ENCODE measurements around the gene GAB4.
"Not testable (repeated sequence)": the region's sequence is repeated elsewhere in the genome, so short reads cannot be mapped to it uniquely, and the experiment has no call there.

Gene GAB4, protein sequence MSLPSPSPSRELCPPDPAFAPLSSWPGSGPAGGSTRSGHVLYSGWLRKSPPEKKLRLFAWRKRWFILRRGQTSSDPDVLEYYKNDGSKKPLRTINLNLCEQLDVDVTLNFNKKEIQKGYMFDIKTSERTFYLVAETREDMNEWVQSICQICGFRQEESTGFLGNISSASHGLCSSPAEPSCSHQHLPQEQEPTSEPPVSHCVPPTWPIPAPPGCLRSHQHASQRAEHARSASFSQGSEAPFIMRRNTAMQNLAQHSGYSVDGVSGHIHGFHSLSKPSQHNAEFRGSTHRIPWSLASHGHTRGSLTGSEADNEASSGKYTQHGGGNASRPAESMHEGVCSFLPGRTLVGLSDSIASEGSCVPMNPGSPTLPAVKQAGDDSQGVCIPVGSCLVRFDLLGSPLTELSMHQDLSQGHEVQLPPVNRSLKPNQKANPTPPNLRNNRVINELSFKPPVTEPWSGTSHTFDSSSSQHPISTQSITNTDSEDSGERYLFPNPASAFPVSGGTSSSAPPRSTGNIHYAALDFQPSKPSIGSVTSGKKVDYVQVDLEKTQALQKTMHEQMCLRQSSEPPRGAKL

DNA sequence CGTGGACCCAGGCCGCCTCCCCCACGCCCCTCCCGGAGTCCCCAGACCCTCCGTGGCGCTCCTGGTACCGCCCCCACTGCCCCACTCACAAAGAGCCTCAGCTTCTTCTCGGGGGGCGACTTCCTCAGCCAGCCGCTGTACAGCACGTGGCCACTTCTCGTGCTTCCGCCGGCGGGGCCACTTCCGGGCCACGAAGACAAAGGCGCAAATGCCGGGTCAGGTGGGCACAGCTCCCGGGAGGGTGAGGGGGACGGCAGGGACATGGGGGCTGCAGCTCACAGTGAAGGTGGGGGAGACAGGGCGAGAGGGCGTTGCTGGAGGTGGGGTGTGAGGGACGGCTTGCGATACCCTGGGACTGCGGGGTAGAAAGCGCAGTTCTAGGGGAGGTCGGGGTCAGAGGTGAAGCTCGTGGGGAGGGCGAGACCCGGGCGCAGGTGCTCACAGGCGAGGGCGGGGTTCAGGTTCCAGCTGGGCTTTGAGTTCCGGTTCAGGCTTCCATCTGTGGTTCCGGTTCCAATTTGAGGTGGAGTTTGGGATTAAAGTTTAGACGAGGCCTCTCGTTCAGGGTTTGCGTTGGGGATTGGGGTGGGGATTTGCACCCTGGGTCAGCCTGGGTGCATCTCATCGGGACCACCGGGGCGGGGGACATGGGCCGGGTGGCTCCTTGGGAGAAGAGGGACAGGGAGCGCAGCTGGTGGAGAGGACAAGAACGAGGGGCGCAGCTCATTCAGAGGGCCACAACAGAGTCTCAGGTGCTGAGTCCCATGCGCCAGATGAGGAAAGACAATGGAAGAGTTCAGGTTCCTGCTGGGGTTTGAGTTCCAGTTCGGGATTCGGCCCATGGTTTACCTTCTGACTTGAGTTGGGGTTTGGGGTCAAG, at the start of gene GAB4:
TSS of gene GAB4 (minus strand) at position 371 of the 880 bp plus-strand sequence. CDS start at position 263, 108 bp downstream.
- no peak for DNase-seq

DNA sequence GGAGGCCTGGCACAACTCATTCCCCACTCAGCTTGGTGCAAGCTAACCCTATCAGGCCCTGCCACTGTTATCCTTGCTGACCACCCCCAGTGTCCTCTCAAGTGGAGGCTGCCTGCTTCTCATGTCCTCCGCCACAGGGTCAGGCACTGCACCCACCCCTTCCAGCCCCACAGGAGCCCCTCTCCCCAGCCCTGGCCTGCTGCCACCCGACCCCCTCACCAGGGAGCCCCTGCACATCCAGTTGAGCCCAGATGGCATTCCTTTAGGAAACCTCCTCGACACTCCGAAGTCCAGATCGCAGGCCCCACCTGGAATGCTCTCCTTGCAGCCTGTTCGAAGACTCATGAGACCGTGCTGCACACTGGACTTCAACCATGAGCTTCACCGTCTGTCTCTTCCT, 48.8 kb upstream of the GAB4 start:
- no peak for DNase-seq

DNA sequence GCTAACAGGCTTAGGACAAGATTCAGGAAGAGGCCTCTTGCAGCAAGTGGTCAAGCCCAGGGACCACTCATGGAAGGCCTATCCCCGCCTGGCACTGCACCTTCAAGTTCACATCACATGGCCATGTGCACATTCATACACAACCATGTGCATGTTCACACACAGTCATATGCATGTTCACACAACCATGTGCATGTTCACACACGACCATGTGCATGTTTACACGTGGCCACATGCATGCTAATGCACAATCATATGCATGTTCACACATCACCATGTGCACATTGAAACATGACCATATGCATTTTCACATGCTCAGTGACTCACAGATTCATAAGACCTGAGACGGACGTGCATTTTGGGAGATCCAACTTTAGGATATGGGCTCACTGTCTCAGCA, 48.0 kb upstream of the GAB4 start:
- no peak for DNase-seq

DNA sequence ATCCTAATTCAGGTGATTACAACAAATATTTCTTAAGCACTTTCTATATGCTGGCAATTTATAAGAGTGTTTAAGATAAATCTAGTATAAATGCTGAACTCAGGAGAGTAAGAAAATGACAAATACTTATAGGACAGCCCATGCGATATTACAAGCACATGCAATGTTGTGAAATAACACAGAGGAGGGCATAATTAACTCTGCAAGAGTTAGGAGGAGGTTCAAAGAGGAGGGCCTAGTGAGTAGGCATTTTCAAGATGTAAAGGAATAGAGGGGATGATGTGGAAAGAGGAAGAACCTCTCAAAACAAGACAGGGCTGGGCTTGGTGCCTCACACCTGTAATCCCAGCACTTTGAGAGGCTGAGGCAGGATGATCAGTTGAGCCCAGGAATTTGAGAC, 39.6 kb upstream of the GAB4 start:
- DNase-seq: no peak

DNA sequence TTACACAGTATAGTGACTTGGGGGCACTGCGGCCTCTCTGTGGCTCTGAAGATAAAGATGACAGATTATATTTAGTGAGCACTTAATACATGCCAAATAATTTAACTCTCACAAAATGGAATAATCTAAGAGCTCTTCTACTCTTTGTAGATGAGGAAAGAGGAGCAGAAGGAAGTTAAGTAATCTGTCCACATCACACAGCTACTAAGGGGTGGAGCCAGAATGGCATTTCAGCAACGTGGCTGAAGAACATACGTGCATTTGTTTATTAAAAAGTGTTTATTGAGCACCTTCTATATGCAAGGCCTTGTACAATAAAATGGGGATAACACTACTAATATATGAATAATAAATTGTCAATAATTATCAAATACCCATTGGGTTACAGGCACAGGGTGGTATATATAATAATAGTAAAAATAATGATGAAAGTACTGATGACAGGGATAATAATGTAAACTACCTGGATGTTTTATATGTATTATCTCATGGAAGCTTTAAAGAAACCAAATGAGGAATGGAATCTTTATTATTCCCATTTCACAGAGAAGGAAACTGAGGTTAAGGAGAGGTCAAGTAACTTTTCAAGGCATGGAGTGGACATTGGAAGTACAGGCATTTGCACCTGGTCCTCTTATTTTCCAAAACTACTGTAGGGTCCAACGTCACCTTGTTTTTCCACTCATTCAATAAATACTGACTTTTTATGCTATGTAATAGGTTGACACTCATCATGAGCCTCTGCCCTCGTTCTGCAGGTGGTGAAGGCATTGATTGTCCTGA, 38.7 kb upstream of the GAB4 start:
- no peak for DNase-seq

DNA sequence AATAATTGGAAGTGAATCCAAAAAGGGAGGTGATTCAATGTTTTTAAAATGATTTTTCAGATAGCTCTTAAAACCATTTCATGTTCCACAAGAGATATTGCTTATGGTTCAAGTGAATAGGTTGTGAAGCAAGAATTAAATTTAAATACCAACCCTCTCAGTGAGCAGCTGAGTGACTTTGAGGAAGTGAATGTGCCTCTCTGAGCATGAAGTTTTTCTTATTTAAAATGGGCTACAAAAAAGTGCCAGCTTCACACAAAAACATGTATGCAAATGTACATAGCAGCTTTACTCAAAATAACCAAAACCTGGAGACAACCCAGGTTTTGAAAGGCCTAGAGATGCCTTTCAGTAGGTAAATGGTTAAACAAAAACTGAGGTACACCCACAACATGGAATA, 35.5 kb upstream of the GAB4 start:
- no peak for DNase-seq

DNA sequence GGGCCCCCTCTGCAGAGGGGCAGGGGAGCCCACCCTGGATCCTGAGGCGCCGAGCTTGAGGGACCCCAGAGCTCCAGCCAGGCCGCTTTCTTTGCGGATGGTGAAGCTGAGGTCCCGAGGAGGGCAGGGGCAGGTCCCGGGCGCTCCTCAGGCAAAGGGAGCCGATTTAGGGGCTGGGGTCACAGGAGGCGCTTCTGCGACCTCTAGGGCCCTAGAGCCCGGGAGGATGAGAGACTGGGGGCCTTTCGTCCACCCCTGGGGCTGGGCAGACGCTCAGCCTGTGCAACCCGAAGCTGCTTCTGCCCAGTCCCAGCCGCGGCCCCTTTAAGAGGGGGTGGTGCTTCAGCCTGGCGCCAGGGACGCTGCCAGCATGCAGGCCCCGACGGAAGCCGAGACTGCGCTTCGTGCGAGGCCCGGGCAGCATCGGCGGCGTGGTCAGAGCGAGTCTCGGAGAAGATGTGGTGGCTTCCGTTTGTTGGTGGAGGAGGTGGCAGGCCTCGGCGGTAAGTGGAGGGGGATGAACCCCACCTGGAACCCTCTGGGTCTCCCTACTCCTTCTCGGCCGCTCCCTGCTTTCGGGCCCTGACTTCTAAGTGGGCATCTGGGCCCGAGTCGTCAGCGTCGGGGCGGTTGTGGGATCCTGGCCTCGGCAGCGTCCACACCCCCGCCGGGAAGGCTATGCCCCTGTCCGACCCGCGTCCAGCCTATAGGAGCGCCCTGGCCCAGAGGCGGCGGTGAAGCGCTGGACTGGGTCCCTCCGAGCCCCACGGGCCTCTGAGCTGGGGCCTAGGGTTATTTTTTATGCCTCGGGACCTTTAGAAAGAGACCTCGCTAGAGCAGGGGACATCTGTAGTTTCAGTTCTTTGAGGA, 29.1 kb upstream of the GAB4 start:
- peak; percentile 54 for DNase-seq

DNA sequence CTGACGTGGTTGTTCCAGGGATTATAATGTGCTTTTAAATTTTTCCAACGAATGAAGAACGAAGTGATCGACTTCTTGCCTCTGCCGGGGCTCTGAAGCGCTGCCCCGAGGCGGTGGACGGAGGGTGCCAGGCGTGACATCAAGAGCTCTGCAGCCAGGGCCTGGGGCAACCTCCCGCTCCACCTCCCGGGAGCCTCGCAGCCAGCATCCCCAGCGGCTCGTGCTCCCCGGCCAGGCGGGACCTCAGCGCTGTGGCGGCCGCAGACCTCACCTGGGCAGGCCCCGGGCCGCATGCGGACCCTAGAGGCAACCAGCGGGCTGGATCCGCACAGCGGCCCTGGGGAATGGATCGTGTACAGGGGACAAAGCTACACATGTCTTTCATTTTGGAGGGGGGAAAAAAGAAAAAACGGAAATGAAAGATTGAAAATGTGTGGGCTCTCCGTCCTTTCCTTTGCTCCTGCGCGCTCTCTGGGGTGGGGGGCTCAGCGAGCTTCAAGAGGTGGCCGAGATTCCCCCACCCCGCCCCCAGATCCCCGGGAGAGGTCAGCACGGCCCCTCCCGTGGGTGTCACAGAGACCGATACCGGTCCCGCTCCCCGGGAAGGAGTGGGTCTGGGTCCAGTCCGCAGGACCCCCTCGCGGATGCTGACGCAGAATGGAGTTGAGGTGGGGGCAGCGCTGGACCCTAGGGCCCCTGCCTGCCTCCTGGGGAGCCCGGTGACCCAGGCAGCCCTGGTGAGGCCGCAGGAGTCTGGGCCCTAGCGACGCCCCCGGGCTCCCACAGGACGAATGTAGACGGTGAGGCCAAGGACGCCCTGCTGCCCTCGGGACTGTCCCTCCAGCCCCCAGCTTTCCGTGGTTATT, 28.2 kb upstream of the GAB4 start:
- DNase-seq: not testable (repeated sequence)

DNA sequence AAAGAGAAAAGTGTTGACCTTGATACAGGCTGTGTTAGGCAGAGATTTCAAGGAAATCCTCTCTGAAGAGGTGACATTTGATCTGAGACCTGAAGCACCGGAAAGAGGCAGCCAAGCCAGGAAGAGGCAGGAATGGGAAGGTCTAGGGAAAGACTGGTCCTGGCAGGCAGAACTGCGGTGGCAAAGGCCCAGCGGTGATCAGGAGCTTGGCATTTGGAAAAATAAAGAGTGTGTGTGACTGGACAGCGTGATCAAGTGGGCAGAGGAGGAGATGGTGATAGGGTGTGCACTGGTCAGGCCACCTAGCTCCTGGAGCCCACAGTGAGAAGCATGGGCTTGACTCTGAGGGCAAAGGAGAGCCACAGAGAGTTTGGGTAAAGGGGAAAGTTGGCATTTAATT, 27.2 kb upstream of the GAB4 start:
- DNase-seq: no peak

DNA sequence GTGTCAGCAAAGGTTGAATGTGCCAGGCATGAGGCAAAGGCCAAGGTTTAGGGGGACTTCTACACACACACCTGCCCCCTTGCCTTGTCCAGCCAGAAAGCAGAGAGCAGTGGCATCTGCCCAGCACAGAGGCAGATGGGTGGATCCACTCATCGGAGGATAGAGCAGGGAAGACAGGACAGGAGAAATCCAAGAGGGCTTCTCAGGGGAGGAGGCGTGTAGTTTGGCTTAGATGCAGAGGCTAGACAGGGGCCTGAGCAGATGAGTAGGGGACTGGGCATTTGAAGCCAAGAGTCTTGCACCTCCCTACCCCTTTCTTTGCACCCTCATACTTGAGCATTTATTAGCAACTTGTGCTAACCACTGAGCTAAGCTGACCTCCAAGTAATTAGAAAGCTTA, 26.5 kb upstream of the GAB4 start:
- not testable (repeated sequence) for DNase-seq

DNA sequence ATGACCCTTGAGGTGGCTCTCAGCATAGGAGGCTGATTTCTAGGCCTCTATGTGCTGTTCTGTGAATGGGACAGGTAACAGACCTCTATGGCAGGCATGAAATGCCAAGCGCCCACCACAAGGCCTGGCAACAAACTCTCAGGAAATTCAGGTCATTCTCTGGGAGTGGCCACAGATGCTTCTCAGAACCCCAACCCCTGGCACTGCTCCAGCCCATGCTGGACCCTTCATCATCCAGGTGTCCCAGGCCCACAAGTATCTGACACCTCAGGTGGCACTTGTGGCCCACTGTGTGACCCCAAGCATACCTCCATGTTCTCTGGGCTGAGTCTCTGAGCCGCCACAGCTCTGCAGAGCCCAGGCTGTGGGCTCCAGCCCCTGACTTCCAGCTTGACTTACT, 24.3 kb upstream of the GAB4 start:
- DNase-seq: not testable (repeated sequence)

DNA sequence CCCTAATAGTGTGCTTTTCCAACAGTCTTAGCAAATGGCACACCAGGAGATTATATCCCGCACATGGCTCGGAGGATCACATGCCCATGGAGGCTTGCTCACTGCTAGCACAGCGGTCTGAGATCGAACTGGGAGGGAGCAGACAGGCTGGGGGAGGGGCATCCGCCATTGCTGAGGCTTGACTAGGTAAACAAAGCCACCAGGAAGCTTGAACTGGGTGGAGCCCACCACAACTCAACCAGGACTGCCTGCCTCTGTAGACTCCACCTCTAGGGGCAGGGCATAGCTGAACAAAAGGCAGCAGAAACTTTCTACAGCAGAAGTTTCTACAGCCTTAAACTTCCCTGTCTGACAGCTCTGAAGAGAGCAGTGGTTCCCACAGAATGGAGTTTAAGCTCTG, 16.4 kb upstream of the GAB4 start:
- DNase-seq: not testable (repeated sequence)

DNA sequence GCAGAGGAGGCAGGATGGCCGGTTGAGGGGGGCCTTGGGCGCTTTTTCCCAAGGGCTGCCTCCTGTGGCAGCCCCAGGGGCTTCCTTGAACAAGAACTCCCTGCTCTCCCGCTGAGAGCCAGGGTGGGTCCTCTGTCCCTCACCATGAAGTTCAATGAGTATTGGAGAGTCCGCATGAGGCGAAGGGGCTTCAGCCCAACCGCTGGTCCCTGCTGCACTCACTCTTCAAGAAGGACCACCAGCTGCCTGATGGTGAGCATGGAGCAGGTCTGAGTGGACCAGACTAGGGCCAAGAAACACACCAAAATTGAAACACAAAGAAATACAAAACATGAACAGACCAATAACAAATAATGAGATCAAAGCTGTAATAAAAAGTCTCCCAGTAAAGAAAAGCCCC, 7.5 kb upstream of the GAB4 start:
- not testable (repeated sequence) for DNase-seq

DNA sequence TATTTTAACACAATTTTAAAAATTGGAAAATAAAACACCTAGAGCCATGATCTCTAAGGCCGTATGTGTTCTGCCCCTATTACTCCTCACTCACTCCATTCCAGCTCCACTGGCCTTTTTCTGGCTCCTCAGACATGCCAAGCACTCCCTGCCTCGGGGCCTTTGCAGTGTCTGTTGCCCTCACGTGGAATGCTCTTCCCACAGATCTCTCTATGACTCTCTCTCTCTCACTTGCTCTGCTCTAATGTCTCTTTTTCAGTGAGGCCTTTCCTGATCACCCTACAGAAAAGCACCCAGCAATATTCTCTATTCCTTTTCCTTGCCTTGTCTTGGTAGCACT, 6.0 kb upstream of the GAB4 start:
- DNase-seq: not testable (repeated sequence)

DNA sequence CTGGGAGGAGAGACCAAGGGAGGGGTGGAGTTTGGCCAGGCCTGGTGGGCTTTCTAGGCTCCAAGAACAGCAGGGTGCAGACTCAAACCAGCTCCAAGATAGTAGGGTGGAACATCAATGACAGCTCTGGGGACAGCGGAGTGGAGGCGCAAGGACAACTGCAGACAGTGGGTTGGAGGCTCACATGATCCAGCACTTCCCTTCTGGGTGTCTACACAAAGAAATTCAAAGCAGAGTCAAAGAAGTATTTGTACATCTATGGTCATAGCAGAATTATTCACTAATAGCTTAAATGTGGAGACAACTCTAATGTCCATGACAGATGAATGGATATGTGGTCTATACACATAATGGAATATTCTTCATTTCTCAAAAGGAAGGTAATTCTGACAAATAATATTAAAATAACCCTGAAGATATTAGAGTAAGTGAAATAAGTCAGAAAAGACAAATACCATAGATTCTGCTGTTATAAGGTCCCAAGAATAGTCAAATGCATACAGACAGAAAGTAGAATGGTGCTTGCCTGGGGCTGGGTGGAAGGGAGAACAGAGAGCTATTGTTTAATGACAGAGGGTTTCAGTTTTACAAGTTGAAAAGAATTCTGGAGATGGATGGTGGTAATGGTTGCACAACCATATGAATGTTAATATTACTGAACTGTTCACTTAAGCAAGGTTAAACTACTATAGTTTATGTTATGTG, 5.5 kb upstream of the GAB4 start:
- DNase-seq: no peak

DNA sequence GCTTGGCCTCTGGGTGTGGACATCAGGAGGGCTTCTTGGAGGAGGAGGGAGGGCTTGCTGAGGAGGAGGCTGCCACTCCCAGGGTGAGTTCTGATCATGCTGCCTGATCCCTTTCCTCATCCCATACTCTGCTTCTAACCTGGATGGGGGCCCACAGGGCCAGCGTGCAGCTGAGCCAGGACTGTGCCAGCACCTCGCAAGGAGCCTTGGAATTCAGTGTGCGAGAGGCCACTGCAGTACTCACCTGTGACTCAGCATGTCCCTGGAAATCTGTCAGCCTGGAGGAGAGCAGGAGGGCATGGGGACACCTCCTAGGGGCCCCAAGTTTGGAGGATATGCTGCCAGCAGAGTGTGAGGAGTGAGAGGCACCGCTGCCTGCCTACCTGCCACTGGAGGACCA, 4.2 kb upstream of the GAB4 start:
- DNase-seq: no peak

DNA sequence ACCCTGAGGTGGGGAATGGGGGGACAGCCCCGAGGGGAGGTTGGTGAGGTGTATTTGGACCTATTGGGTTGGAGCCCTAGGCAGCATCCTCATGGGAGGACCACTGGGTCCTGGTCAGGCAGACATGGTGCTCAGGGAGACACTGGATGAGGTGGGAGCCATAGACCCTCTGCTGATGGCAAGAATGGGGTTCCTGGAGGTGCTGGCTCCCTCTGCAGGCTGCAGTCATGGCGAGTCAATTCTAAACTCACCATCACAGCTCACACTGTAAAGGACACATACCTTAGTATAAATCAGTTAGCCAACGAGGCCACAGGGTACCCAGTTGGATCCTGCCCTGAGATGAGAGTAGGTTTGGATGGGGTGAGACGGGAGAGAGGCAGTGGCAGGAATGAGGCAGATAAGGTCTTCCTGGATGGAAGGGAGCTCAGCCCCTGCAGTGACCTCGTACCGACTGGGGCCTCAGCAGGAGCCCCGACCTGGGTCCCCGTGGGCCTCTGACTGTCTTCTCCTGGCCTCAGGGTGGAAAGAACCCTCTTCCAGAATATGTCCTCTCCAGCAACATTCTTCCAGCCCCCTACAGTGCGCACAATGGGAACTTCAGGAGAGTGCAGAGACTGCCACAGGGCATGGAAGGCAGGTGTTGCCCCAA, 1.7 kb upstream of the GAB4 start:
- no peak for DNase-seq

DNA sequence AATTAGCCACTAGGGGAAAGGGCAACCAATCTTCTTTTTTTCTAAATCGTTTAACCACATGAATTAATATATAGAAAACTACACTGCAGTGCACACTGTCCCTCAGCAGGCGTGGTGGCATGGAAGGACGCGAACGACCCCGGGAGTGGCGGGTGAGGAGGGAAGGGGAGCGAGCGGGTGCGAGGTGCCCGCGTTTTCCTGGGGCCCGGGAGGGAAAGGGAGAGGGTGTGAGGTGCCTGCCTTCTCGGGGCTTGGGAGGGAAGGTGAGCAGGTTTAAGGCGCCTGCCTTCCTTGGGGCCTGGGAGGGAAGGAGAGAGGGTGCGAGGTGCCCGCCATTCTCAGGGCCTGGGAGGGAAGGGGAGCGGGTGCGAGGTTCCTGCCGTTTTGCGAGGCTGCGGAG, 765 bp downstream of the GAB4 start:
- no peak for DNase-seq

DNA sequence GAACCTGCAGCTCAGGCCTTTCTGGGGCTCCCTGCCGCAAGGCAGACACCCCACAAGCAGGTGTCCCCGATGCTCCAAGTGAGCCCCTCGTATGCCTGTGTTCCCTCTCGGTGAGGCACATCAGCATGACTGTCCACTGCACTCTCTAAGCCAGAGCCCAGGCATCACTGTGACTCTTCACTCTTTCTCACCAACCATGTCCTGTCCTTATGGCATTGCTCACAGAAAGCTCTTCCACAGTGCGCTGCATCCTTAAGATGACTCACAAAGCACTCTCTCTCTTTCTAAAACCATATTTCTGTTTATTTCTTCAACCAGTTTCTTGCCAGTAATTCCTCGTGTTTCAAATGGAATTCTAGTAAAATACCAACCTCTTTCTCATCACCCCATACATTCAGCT, 18.1 kb downstream of the GAB4 start:
- no peak for DNase-seq

DNA sequence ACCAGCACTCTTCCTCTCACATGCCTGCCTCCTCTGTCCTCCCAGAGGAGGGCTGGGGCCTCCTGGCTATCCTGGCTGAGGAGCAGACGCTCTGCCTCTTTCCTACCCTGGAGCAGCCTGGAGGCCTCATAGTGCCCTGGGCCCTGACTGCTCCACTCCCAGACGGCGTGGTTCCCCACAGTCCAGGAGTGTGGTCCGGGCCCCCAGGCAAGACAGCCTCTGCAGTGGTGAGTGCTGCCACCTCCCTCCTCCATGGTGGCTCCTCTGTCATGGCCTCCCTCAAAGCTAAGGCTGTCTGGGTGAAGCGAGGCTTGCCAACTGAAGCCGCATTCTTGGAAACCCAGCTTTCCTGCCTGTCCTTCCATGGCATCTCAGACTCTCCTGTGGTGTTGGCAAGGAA, 19.8 kb downstream of the GAB4 start:
- no peak for DNase-seq
